Stomach (tissue), 9 donors: ENCODE results near the gene RAD52. TPM values are rescaled to one million over a fixed set of nuclear protein-coding genes. Genes with fewer than 3 reads are reported as not detected.
A peak's percentile ranks its signal among the peaks of the same experiment; 100 is the strongest.

Source experiments
- DNase-seq, 2 donors: peaks; one replicate each; pipeline versions ENCODE4 v3.0.0 to v3.0.0-alpha.2; 2013 to 2019
- H3K27ac ChIP-seq, 5 donors: fragments of 200-600 bp in 4 of 5; sonication (generic) in 4 of 5; one replicate each; pipeline ENCODE4 v1.5.1; 2013 to 2019; ENCODE audit warnings: mild to moderate bottlenecking in 1 of 5, moderate library complexity in 1 of 5
- H3K27me3 ChIP-seq, 3 donors: fragments of 200-600 bp; sonication (generic); one replicate each; pipeline ENCODE4 v1.5.1; 2017 to 2019; ENCODE audit warnings: mixed run types in 1 of 3
- H3K36me3 ChIP-seq, 4 donors: fragments of 200-600 bp; sonication (generic); 1 replicate in 3 of 4; 2 replicates in 1 of 4; pipeline ENCODE4 v1.5.1; 2016 to 2019
- H3K4me1 ChIP-seq, 4 donors: fragments of 200-600 bp; sonication (generic); one replicate each; pipeline ENCODE4 v1.5.1; 2016 to 2019
- H3K4me3 ChIP-seq, 4 donors: fragments of 200-600 bp; sonication (generic) in 3 of 4; one replicate each; pipeline ENCODE4 v1.5.1; 2016 to 2019; ENCODE audit warnings: mild to moderate bottlenecking in 1 of 4
- H3K9me3 ChIP-seq, 4 donors: fragments of 200-600 bp; sonication (generic); one replicate each; pipeline ENCODE4 v1.5.1; 2016 to 2019
- EP300 ChIP-seq: sonication (generic); formaldehyde crosslinking; IDR thresholded peaks from one replicate; pipeline ENCODE4 v1.6.1; 2017; ENCODE audit warnings: antibody characterized with exemption
- POLR2A ChIP-seq, 4 donors: fragments of 450-650 bp; IDR thresholded peaks; one replicate each; pipeline ENCODE4 v1.6.1; 2016; ENCODE audit warnings: antibody characterized with exemption in 4 of 4, control low read depth in 2 of 4, mild to moderate bottlenecking in 1 of 4, moderate library complexity in 1 of 4
- POLR2AphosphoS5 ChIP-seq, 3 donors: sonication (generic); formaldehyde crosslinking; IDR thresholded peaks; one replicate each; pipeline ENCODE4 v1.6.1; 2016; ENCODE audit warnings: antibody characterized with exemption in 3 of 3
- WGBS, 5 donors: extraction: QIAGEN DNeasy Blood & Tissue Kit in 3 of 5; methylation state at CpG; one replicate each; pipeline versions ENCODE4 v1.1.5 to v1.1.7; 2013 to 2018; 5-methylcytosine and 5-hydroxymethylcytosine counted together
- intact Hi-C: fragments of 100-400 bp; cut with DNase I; formaldehyde crosslinking; loops from one replicate; pipeline ENCODE4 v1.15.1; 2023; ENCODE audit warnings: low total_unique reads
- polyA plus RNA-seq, 3 donors: library from polyadenylated mRNA; stranded (reverse); fragments of 200-250 nt; gene quantifications; one replicate each; pipeline ENCODE4 v1.2.3, GENCODE V29; 2013
- total RNA-seq, 5 donors: library from RNA; depleted of rRNA; stranded (reverse); fragments of >200 nt; gene quantifications; one replicate each; pipeline versions ENCODE4 v1.1.0 to v1.2.3, GENCODE V29; 2014 to 2016
- TF ChIP-seq, protein P1 (sequence below), 7 experiments: fragments of 450-650 bp in 4 of 7; fragments of 200-600 bp in 3 of 7; sonication (generic) in 3 of 7; IDR thresholded peaks; one replicate each; pipeline ENCODE4 v1.5.1; 2016 to 2019; ENCODE audit warnings: antibody characterized with exemption in 7 of 7, control low read depth in 2 of 7, mild to moderate bottlenecking in 1 of 7
- donor health status: healthy with polysubstance abuse.
- donor health status: Bipolar disorder and iron deficiency.
- donor health status: healthy.

The RAD52 gene
- total and polyA plus RNA-seq, 8 donors = 2.3 to 62.9 (median 11.2) TPM

DNA sequence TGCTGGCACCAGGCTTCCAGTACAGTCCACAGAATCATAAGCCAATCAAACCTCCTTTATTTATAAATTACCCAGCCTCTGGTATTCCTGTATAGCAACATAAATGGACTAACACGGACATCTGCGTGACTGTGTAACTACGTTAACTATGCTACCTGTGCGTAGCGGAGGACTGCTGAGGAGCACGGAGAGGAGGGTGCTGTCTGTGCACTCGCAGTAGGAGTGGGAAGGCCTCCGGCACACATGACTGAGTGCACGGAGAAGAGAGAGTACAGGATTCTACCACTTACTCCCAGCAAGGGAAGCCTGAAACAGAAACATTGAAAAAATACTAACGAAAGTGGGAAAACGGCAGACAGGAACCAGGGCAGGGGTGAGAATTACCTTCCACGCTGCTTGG, 22.9 kb downstream of the RAD52 start:
- 87 to 95% (median 88%) methylated on average over 11 to 12 of the region's 12 CpGs for WGBS, 5 donors
- no peak for DNase-seq
- H3K4me1 ChIP-seq = no peaks in the 10 kb centered on the region
- intact Hi-C loops = no loop called here
- TF ChIP-seq, protein P1, sequence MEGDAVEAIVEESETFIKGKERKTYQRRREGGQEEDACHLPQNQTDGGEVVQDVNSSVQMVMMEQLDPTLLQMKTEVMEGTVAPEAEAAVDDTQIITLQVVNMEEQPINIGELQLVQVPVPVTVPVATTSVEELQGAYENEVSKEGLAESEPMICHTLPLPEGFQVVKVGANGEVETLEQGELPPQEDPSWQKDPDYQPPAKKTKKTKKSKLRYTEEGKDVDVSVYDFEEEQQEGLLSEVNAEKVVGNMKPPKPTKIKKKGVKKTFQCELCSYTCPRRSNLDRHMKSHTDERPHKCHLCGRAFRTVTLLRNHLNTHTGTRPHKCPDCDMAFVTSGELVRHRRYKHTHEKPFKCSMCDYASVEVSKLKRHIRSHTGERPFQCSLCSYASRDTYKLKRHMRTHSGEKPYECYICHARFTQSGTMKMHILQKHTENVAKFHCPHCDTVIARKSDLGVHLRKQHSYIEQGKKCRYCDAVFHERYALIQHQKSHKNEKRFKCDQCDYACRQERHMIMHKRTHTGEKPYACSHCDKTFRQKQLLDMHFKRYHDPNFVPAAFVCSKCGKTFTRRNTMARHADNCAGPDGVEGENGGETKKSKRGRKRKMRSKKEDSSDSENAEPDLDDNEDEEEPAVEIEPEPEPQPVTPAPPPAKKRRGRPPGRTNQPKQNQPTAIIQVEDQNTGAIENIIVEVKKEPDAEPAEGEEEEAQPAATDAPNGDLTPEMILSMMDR (IDR thresholded peaks at IDR 0.05) = no peak
- H3K4me3 ChIP-seq = no peak overlapping the region
- H3K36me3 ChIP-seq = peaks cover 51 to 96% (median 95%) of the 10 kb centered on the region in 4 donors
- no peaks in the 10 kb centered on the region for H3K9me3 ChIP-seq
- no peaks in the 10 kb centered on the region for H3K27me3 ChIP-seq
- H3K27ac ChIP-seq = no peak overlapping the region

DNA sequence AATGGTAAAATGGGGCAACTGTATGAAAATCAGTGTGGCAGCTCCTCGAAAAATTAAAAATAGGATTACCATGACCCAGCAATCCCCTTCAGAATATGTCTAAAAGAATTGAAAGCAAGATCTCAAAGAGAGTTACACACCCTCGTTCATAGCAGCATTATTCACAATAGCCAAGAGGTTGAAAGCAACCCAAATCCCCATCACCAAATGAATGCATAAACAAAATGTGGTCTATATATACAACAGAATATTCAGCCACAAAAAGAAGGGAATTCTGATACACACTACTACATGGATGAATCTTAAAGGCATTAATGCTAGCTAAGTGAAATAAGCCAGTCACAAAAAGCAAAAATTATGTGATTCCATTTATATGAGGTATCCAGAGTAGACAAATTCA, 27.2 kb downstream of the RAD52 start:
- Histone ChIP-seq H3K27ac (no peak overlapping the region), H3K9me3 (no peaks in the 10 kb centered on the region), H3K4me1 (peaks cover 0 to 2% (median 0%) of the 10 kb centered on the region in 4 donors), H3K36me3 (peaks cover 26 to 87% (median 81%) of the 10 kb centered on the region in 4 donors), H3K4me3 (no peak overlapping the region), H3K27me3 (no peaks in the 10 kb centered on the region)
- whole genome bisulfite sequencing, 5 donors = 58 to 78% (median 76%) methylated on average over 2 of the region's 2 CpGs
- no peak for TF ChIP-seq EP300
- no peak for TF ChIP-seq POLR2A (IDR thresholded peaks at IDR 0.05)
- no peak for TF ChIP-seq POLR2AphosphoS5 (IDR thresholded peaks at IDR 0.05)
- TF ChIP-seq, protein P1 (IDR thresholded peaks at IDR 0.05) = no peak
- no peak for DNase-seq
- intact Hi-C loops = no loop called here

DNA sequence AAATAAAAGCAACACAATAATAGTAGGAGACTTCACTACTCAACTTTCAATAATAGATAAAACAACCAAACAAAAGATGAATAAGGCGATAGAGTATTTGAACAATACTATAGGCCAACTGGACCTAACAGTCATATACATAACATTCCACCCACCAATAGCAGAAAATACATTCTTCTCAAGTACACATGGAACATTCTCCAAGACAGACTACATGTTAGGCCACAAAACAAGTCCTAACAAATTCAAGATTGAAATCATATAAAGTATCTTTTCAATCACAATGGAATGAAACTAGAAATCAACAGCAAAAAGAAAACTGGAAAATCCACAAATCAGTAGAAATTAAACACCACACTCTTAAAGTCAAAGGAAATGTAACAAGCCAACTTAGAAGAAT, 28.8 kb downstream of the RAD52 start:
- intact Hi-C loops = no loop called here
- Histone ChIP-seq H3K9me3 (no peaks in the 10 kb centered on the region), H3K27me3 (no peaks in the 10 kb centered on the region), H3K4me3 (no peak overlapping the region), H3K27ac (no peak overlapping the region), H3K36me3 (peaks cover 27 to 87% (median 81%) of the 10 kb centered on the region in 4 donors), H3K4me1 (peaks cover 0 to 8% (median 2%) of the 10 kb centered on the region in 4 donors)
- no peak for DNase-seq
- WGBS, 5 donors = 82 to 88% (median 86%) methylated on average over 1 of the region's 1 CpG
- TF ChIP-seq, protein P1 (IDR thresholded peaks at IDR 0.05) = no peak
- no peak for TF ChIP-seq POLR2AphosphoS5 (IDR thresholded peaks at IDR 0.05)
- TF ChIP-seq POLR2A (IDR thresholded peaks at IDR 0.05) = no peak
- no peak for TF ChIP-seq EP300

DNA sequence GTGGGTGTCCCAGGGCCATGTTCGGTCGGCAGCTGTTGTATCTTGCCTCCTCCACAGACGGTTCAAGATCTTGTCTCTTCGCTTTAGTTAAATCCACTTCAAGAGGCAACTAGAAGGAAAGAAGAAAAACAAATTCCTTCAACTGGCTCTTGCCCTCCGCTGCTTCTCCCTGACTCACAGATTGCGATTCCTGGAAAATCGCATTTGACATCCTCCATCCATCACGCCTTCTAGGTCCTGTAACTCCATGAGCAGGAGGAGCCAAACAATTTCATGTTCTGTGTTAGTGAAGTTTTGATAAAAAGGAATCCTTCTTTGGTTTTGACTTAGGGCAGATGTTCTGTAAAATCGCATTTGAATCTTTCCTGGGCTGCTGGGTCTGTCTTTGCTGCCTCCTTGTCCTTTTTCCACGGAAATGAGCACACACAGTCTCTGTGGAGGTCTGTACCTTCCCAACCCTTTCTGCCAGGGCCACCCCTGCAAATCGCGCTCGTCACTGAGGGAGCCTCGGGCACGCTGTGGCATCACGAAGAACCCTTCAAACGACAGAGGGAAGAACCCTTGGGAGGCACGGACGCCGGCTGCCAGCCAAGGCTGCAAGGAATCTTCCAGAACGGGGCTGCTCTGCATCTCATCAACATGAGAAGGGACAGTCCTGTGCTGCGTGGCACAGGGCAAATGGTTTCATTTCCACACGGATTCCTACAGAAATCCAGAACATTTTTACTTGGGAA, 32.6 kb downstream of the RAD52 start:
- TF ChIP-seq POLR2AphosphoS5 (IDR thresholded peaks at IDR 0.05) = peak in 1 of 3 donors; percentile 2
- TF ChIP-seq EP300 = no peak
- Histone ChIP-seq H3K36me3 (peaks cover 46 to 91% (median 84%) of the 10 kb centered on the region in 4 donors), H3K9me3 (no peaks in the 10 kb centered on the region), H3K4me1 (peaks cover 0 to 20% (median 4%) of the 10 kb centered on the region in 4 donors), H3K27me3 (no peaks in the 10 kb centered on the region), H3K27ac (peak overlapping the region in 4 of 5 donors; percentile 12 to 70 (median 25)), H3K4me3 (no peak overlapping the region)
- DNase-seq = peak in 1 of 2 donors; percentile 22
- 84 to 91% (median 88%) methylated on average over 23 of the region's 23 CpGs for WGBS, 5 donors
- intact Hi-C loops = no loop called here

GRCh38 chr12:916240-916639, 33.3 kb downstream of the RAD52 start:
- intact Hi-C loops = no loop called here
- H3K4me1 ChIP-seq = peaks cover 0 to 26% (median 6%) of the 10 kb centered on the region in 4 donors
- H3K27me3 ChIP-seq = no peaks in the 10 kb centered on the region
- H3K27ac ChIP-seq = peak overlapping the region in 4 of 5 donors; percentile 12 to 70 (median 25)
- WGBS, 5 donors = 83 to 93% (median 89%) methylated on average over 26 to 27 of the region's 27 CpGs
- no peak overlapping the region for H3K4me3 ChIP-seq
- DNase-seq = no peak
- H3K36me3 ChIP-seq = peaks cover 47 to 89% (median 86%) of the 10 kb centered on the region in 4 donors
- TF ChIP-seq, protein P1 (IDR thresholded peaks at IDR 0.05) = no peak
- TF ChIP-seq POLR2A (IDR thresholded peaks at IDR 0.05) (no peak), POLR2AphosphoS5 (IDR thresholded peaks at IDR 0.05) (no peak), EP300 (no peak)
- no peaks in the 10 kb centered on the region for H3K9me3 ChIP-seq
